HepG2 (cell line): ENCODE results near the gene SCFD1. TPM values are rescaled to one million over a fixed set of nuclear protein-coding genes. Genes with fewer than 3 reads are reported as not detected.
A peak's percentile ranks its signal among the peaks of the same experiment; 100 is the strongest.

Source experiments
- ATAC-seq: fragments of 200-7000 bp; cut with Tn5 transposase; 3 replicates; pipeline ENCODE4 v1.9.1; 2020; ENCODE audit warnings: mild to moderate bottlenecking, moderate library complexity
- BruUV-seq: library from RNA; stranded (reverse); fragments of 400-500 nt; replicated peaks from 2 replicates; lab custom pipeline; 2021; lab: Mats Ljungman, UMichigan
- CTCF ChIA-PET: fragments of 300-600 bp; formaldehyde crosslinking; extraction: SDS; loops from one replicate; lab custom pipeline; 2021; ENCODE audit warnings: low total read pairs, inconsistent platforms, low intra/inter-chr PET ratio; lab: Yijun Ruan, JAX
- POLR2A ChIA-PET: fragments of 350-600 bp; sonication (Branson Sonifier 250); formaldehyde crosslinking; loops from one replicate; lab custom pipeline; 2020; ENCODE audit warnings: antibody characterized with exemption, inconsistent platforms; lab: Yijun Ruan, JAX
- DNase-seq: peaks from one replicate; pipeline ENCODE4 v3.0.0-alpha.2; 2015; ENCODE audit warnings: low spot score
- FAIRE-seq: peaks from 3 replicates; lab custom pipeline; 2011; peaks lifted over from hg19 to GRCh38; lab: Jason Lieb, UNC
- H2AFZ ChIP-seq: one replicate; pipeline ENCODE4 v1.6.1; 2011; ENCODE audit warnings: low read length, inconsistent platforms
- H3K27ac ChIP-seq: fragments of 300-600 bp; 3 replicates; pipeline ENCODE4 v1.8.0; 2011; ENCODE audit warnings: mixed run types, mild to moderate bottlenecking, mixed read lengths, low read length, inconsistent platforms; ENCODE audit not compliant: insufficient read depth; ENCODE audit errors: extremely low read length
- H3K27me3 ChIP-seq, 2 experiments: fragments of 200-600 bp in 1 of 2; 2 replicates in 1 of 2; 3 replicates in 1 of 2; pipeline versions ENCODE4 v1.6.0 to v1.8.0; 2011; ENCODE audit warnings: low read length in 2 of 2, mild to moderate bottlenecking in 2 of 2, moderate library complexity in 2 of 2, inconsistent platforms in 1 of 2; ENCODE audit not compliant: insufficient read depth in 2 of 2, control insufficient read depth in 1 of 2
- H3K36me3 ChIP-seq, 2 experiments: fragments of 200-600 bp in 1 of 2; replicated peaks in 1 of 2; 2 replicates in 1 of 2; 3 replicates in 1 of 2; pipeline versions ENCODE4 v1.5.1 to v1.8.0; 2011; ENCODE audit warnings: low read length in 2 of 2, inconsistent platforms in 1 of 2; ENCODE audit not compliant: insufficient read depth in 2 of 2, control insufficient read depth in 1 of 2
- H3K4me1 ChIP-seq: 2 replicates; pipeline ENCODE4 v1.5.1; 2012; ENCODE audit warnings: low read length, inconsistent platforms; ENCODE audit not compliant: insufficient read depth
- H3K4me2 ChIP-seq: 2 replicates; pipeline ENCODE4 v1.6.0; 2011; ENCODE audit warnings: low read depth, low read length, inconsistent platforms
- H3K4me3 ChIP-seq, 3 experiments: fragments of 200-600 bp in 1 of 3; sonication (generic), shearing (Covaris generic) in 1 of 3; replicated peaks in 1 of 3; 2 replicates each; pipeline ENCODE4 v1.5.1; 2011 to 2016; ENCODE audit warnings: low read length in 3 of 3, inconsistent platforms in 2 of 3, low read depth in 2 of 3, mild to moderate bottlenecking in 2 of 3, control low read depth in 1 of 3, mixed read lengths in 1 of 3; ENCODE audit not compliant: insufficient read depth in 1 of 3
- H3K79me2 ChIP-seq: one replicate; pipeline ENCODE4 v1.6.1; 2011; ENCODE audit warnings: low read length, inconsistent platforms; ENCODE audit not compliant: insufficient read depth
- H3K9ac ChIP-seq: 2 replicates; pipeline ENCODE4 v1.6.0; 2011; ENCODE audit warnings: mild to moderate bottlenecking, low read depth, low read length, inconsistent platforms; ENCODE audit not compliant: insufficient read depth
- H3K9me3 ChIP-seq: 2 replicates; pipeline ENCODE4 v1.5.1; 2012; ENCODE audit warnings: mild to moderate bottlenecking, low read length
- H4K20me1 ChIP-seq: 2 replicates; pipeline ENCODE4 v1.6.0; 2011; ENCODE audit warnings: inconsistent platforms, mild to moderate bottlenecking, low read length, moderate library complexity; ENCODE audit not compliant: insufficient read depth
- DR1 ChIP-seq: sonication (generic); formaldehyde crosslinking; IDR thresholded peaks from 2 replicates; pipeline ENCODE4 v1.8.0; 2021; ENCODE audit warnings: mild to moderate bottlenecking, missing genetic modification reagents, inconsistent platforms
- MBNL3 ChIP-seq: fragments of 250-450 bp; sonication (Bioruptor Pico); conservative IDR thresholded peaks from 2 replicates; pipeline ENCODE4 v1.8.0; 2022; ENCODE audit warnings: mild to moderate bottlenecking, inconsistent platforms
- NCOA5 ChIP-seq: sonication (generic); formaldehyde crosslinking; IDR thresholded peaks from 2 replicates; pipeline ENCODE4 v1.4.0; 2020; ENCODE audit warnings: missing genetic modification reagents
- NFATC3 ChIP-seq: sonication (generic); formaldehyde crosslinking; IDR thresholded peaks from 2 replicates; pipeline ENCODE4 v1.5.1; 2020; ENCODE audit warnings: mild to moderate bottlenecking, missing genetic modification reagents
- SP5 ChIP-seq: IDR thresholded peaks from 2 replicates; pipeline ENCODE4 v1.6.1; 2016; ENCODE audit warnings: low read depth, borderline replicate concordance
- ZBTB43 ChIP-seq: sonication (generic); formaldehyde crosslinking; conservative IDR thresholded peaks from 2 replicates; pipeline ENCODE4 v1.4.0; 2020; ENCODE audit warnings: missing genetic modification reagents
- ZNF460 ChIP-seq: sonication (generic); formaldehyde crosslinking; IDR thresholded peaks from 2 replicates; pipeline ENCODE4 v1.5.1; 2020; ENCODE audit warnings: missing genetic modification reagents, mild to moderate bottlenecking, borderline replicate concordance
- ZNF501 ChIP-seq: sonication (generic); formaldehyde crosslinking; IDR thresholded peaks from 2 replicates; pipeline ENCODE4 v1.5.1; 2020; ENCODE audit warnings: mild to moderate bottlenecking, moderate library complexity, missing genetic modification reagents
- ZNF556 ChIP-seq: sonication (generic); formaldehyde crosslinking; IDR thresholded peaks from 2 replicates; pipeline ENCODE4 v1.4.0; 2020; ENCODE audit warnings: mild to moderate bottlenecking, missing genetic modification reagents, borderline replicate concordance
- ZNF670 ChIP-seq: sonication (generic); formaldehyde crosslinking; IDR thresholded peaks from 2 replicates; pipeline ENCODE4 v1.8.0; 2022; ENCODE audit warnings: mild to moderate bottlenecking, missing genetic modification reagents, borderline replicate concordance
- ZNF749 ChIP-seq: sonication (generic); formaldehyde crosslinking; IDR thresholded peaks from 2 replicates; pipeline ENCODE4 v1.8.0; 2022; ENCODE audit warnings: mild to moderate bottlenecking, missing genetic modification reagents, moderate library complexity, borderline replicate concordance
- in situ Hi-C: cut with HindIII; loops from 2 replicates; pipeline ENCODE4 v1.10.0; 2017; ENCODE audit warnings: low pct_unique_long_range_greater_than_20kb; ENCODE audit not compliant: extremely low pct_ligation_motif_present
- intact Hi-C: fragments of 100-400 bp; cut with micrococcal nuclease; formaldehyde crosslinking; loops from one replicate; pipeline ENCODE4 v1.10.0; 2022; ENCODE audit not compliant: unreplicated experiment
- polyA plus RNA-seq, 8 experiments: library from polyadenylated mRNA; depleted of rRNA in 3 of 8; stranded (reverse) in 7 of 8; unstranded in 1 of 8; fragments of >200 nt; fragmentation: Illumina TruSeq in 4 of 8; extraction: Trizol in 4 of 8; gene quantifications; 2 replicates each; pipeline versions ENCODE4 v1.2.1 to v1.2.3, GENCODE V29; 2011 to 2016; ENCODE audit warnings: low read depth in 4 of 8, missing spikeins in 1 of 8, mixed read lengths in 1 of 8; ENCODE audit not compliant: insufficient read depth in 1 of 8
- total RNA-seq, 5 experiments: library from RNA; depleted of rRNA; stranded (reverse); fragments of >200 nt; fragmentation: Illumina TruSeq; extraction: Trizol; gene quantifications; 2 replicates each; pipeline ENCODE4 v1.2.3, GENCODE V29; 2016; ENCODE audit warnings: low read depth in 1 of 5

Gene SCFD1
- total and polyA plus RNA-seq, 2 of the 13 experiments (the other 11 are each of a cell fraction or from before 2014, with no cell fraction given): 235 to 256 TPM

GRCh38 chr14:30709201-30709600 lies 87.1 kb downstream of the SCFD1 start (continued):
- TF ChIP-seq ZNF556 (no peak), ZNF749 (CRISPR knock-in tag) (no peak)

- no peaks in the 10 kb centered on the region for H3K4me1 ChIP-seq
- H4K20me1 ChIP-seq: no peaks in the 10 kb centered on the region
- BruUV-seq: TSS peak; percentile 8
- FAIRE-seq (no peak), DNase-seq (no peak), ATAC-seq (no peak)
- no peak overlapping the region for H3K9ac ChIP-seq
- H3K79me2 ChIP-seq: no peaks in the 10 kb centered on the region
- TF ChIP-seq NFATC3 (CRISPR knock-in tag) (no peak), DR1 (CRISPR knock-in tag) (no peak), ZNF460 (no peak), ZNF670 (CRISPR knock-in tag) (no peak), SP5 (CRISPR knock-in tag) (no peak), ZNF501 (CRISPR knock-in tag) (no peak), NCOA5 (no peak), MBNL3 (no peak), ZBTB43 (no peak)
- ChIA-PET POLR2A (no interaction called here), CTCF (no interaction called here)
- H3K27me3 ChIP-seq: no peaks in the 10 kb centered on the region
- no peaks in the 10 kb centered on the region for H3K9me3 ChIP-seq
- intact Hi-C loops: no loop called here
- in situ Hi-C loops: no loop called here
- H2AFZ ChIP-seq: no peak overlapping the region
- H3K4me3 ChIP-seq: no peak overlapping the region
- H3K27ac ChIP-seq: no peak overlapping the region
- H3K36me3 ChIP-seq: peaks cover 19 to 39% of the 10 kb centered on the region in 2 experiments
- H3K4me2 ChIP-seq: no peak overlapping the region
Observed at GRCh38 chr14:30710876-30711275, 88.8 kb downstream of the SCFD1 start.
